Liver (tissue), 9 donors: ENCODE data around the gene ROR1. TPM values are rescaled to one million over a fixed set of nuclear protein-coding genes. Genes with fewer than 3 reads are reported as not detected.

Source experiments
- DNase-seq: peaks from one replicate; pipeline ENCODE4 v3.0.0-alpha.2; 2017; ENCODE audit warnings: low spot score
- H3K27ac ChIP-seq, 2 donors: one replicate each; pipeline ENCODE4 v1.7.0; 2013; ENCODE audit warnings: inconsistent platforms in 2 of 2, low read length in 2 of 2, control low read depth in 1 of 2, low read depth in 1 of 2, mild to moderate bottlenecking in 1 of 2
- H3K27me3 ChIP-seq, 4 donors: one replicate each; pipeline versions ENCODE4 v1.6.1 to v1.7.0; 2013; ENCODE audit warnings: low read length in 3 of 4, inconsistent platforms in 1 of 4, mild to moderate bottlenecking in 1 of 4, moderate library complexity in 1 of 4; ENCODE audit not compliant: control insufficient read depth in 4 of 4, insufficient read depth in 4 of 4
- H3K36me3 ChIP-seq, 4 donors: one replicate each; pipeline versions ENCODE4 v1.6.1 to v1.7.0; 2013; ENCODE audit warnings: low read length in 3 of 4, mild to moderate bottlenecking in 3 of 4, low read depth in 1 of 4, moderate library complexity in 1 of 4; ENCODE audit not compliant: control insufficient read depth in 4 of 4, insufficient read depth in 3 of 4
- H3K4me1 ChIP-seq, 4 donors: one replicate each; pipeline versions ENCODE4 v1.6.1 to v1.7.0; 2013; ENCODE audit warnings: low read length in 3 of 4, mild to moderate bottlenecking in 3 of 4, moderate library complexity in 1 of 4; ENCODE audit not compliant: control insufficient read depth in 4 of 4, insufficient read depth in 4 of 4
- H3K4me3 ChIP-seq, 3 donors: one replicate each; pipeline versions ENCODE4 v1.6.1 to v1.7.0; 2013; ENCODE audit warnings: low read length in 3 of 3, control low read depth in 1 of 3, low read depth in 1 of 3, mild to moderate bottlenecking in 1 of 3
- H3K9ac ChIP-seq, 2 donors: one replicate each; pipeline ENCODE4 v1.7.0; 2013; ENCODE audit warnings: low read length in 2 of 2, mild to moderate bottlenecking in 2 of 2, moderate library complexity in 2 of 2, control low read depth in 1 of 2, low read depth in 1 of 2
- H3K9me3 ChIP-seq, 4 donors: one replicate each; pipeline versions ENCODE4 v1.6.1 to v1.7.0; 2013; ENCODE audit warnings: low read length in 3 of 4; ENCODE audit not compliant: control insufficient read depth in 4 of 4
- ATF3 ChIP-seq: IDR thresholded peaks from 2 replicates; pipeline ENCODE4 v1.6.1; 2016; ENCODE audit warnings: antibody characterized with exemption
- CTCF ChIP-seq: fragments of 150-350 bp; IDR thresholded peaks from 2 replicates; pipeline ENCODE4 v1.5.1; 2017; ENCODE audit warnings: improper control_type of control experiment, low read depth, low read length; ENCODE audit not compliant: missing input control
- EGR1 ChIP-seq, 2 donors: IDR thresholded peaks; 2 replicates each; pipeline ENCODE4 v1.6.1; 2016 to 2018; ENCODE audit warnings: antibody characterized with exemption in 2 of 2, low read depth in 2 of 2
- FOXA1 ChIP-seq: IDR thresholded peaks from 2 replicates; pipeline ENCODE4 v1.6.1; 2016; ENCODE audit warnings: antibody characterized with exemption
- FOXA2 ChIP-seq: IDR thresholded peaks from 2 replicates; pipeline ENCODE4 v1.6.1; 2016; ENCODE audit warnings: antibody characterized with exemption
- GABPA ChIP-seq, 2 donors: IDR thresholded peaks in 1 of 2; conservative IDR thresholded peaks in 1 of 2; 2 replicates each; pipeline ENCODE4 v1.6.1; 2016; ENCODE audit warnings: antibody characterized with exemption in 2 of 2, mild to moderate bottlenecking in 1 of 2, moderate library complexity in 1 of 2
- HNF4A ChIP-seq, 2 donors: conservative IDR thresholded peaks; 2 replicates each; pipeline ENCODE4 v1.6.1; 2016; ENCODE audit warnings: antibody characterized with exemption in 2 of 2, mild to moderate bottlenecking in 2 of 2
- HNF4G ChIP-seq: IDR thresholded peaks from 2 replicates; pipeline ENCODE4 v1.6.1; 2016; ENCODE audit warnings: antibody characterized with exemption
- JUND ChIP-seq, 2 donors: IDR thresholded peaks; 2 replicates each; pipeline ENCODE4 v1.6.1; 2016; ENCODE audit warnings: antibody characterized with exemption in 2 of 2
- MAX ChIP-seq: IDR thresholded peaks from 2 replicates; pipeline ENCODE4 v1.6.1; 2016; ENCODE audit warnings: antibody characterized with exemption
- NR2F2 ChIP-seq: IDR thresholded peaks from 2 replicates; pipeline ENCODE4 v1.6.1; 2016; ENCODE audit warnings: antibody characterized with exemption
- RAD21 ChIP-seq, 2 donors: IDR thresholded peaks; 2 replicates each; pipeline ENCODE4 v1.6.1; 2016; ENCODE audit warnings: antibody characterized with exemption in 2 of 2, mild to moderate bottlenecking in 2 of 2
- REST ChIP-seq: IDR thresholded peaks from 2 replicates; pipeline ENCODE4 v1.6.1; 2016; ENCODE audit warnings: antibody characterized with exemption, mild to moderate bottlenecking
- RXRA ChIP-seq, 2 donors: IDR thresholded peaks; 2 replicates each; pipeline ENCODE4 v1.6.1; 2017 to 2018; ENCODE audit warnings: antibody characterized with exemption in 2 of 2, mild to moderate bottlenecking in 1 of 2
- SP1 ChIP-seq: IDR thresholded peaks from 2 replicates; pipeline ENCODE4 v1.6.1; 2018; ENCODE audit warnings: antibody characterized with exemption, mild to moderate bottlenecking
- TAF1 ChIP-seq: conservative IDR thresholded peaks from 2 replicates; pipeline ENCODE4 v1.6.1; 2016; ENCODE audit warnings: antibody characterized with exemption, mild to moderate bottlenecking
- YY1 ChIP-seq: IDR thresholded peaks from 2 replicates; pipeline ENCODE4 v1.6.1; 2016; ENCODE audit warnings: antibody characterized with exemption, mild to moderate bottlenecking
- ZBTB33 ChIP-seq: IDR thresholded peaks from 2 replicates; pipeline ENCODE4 v1.6.1; 2016; ENCODE audit warnings: antibody characterized with exemption
- WGBS: extraction: QIAGEN DNeasy Blood & Tissue Kit; methylation state at CpG from one replicate; pipeline ENCODE4 v1.1.7; 2013; 5-methylcytosine and 5-hydroxymethylcytosine counted together
- polyA plus RNA-seq, 2 donors: library from polyadenylated mRNA; stranded (reverse) in 1 of 2; unstranded in 1 of 2; fragments of 200-250 nt in 1 of 2; fragments of >200 nt in 1 of 2; fragmentation: Nextera tagmentation in 1 of 2; extraction: Ambion mirVana in 1 of 2; gene quantifications; one replicate each; pipeline versions ENCODE4 v1.2.1 to v1.2.3, GENCODE V29; 2013 to 2015
- total RNA-seq, 2 donors: library from RNA; depleted of rRNA; stranded (reverse); fragments of >200 nt; gene quantifications; one replicate each; pipeline ENCODE4 v1.2.3, GENCODE V29; 2014
- donor health status: healthy.
- donor health status: healthy.
- donor health status: healthy.
- donor health status: healthy.
- donor health status: healthy.

Gene ROR1
- total and polyA plus RNA-seq, 4 donors: 0.15 to 0.98 (median 0.37) TPM

GRCh38 chr1:63982201-63982600 lies 208.4 kb downstream of the ROR1 start:
- H3K9me3 ChIP-seq: no peaks in the 10 kb centered on the region
- no peak overlapping the region for H3K4me3 ChIP-seq
- no peak overlapping the region for H3K27ac ChIP-seq
- no peak for DNase-seq
- no peaks in the 10 kb centered on the region for H3K4me1 ChIP-seq
- TF ChIP-seq RAD21 (IDR thresholded peaks at IDR 0.05) (no peak), TAF1 (no peak), HNF4A (conservative IDR thresholded peaks at IDR 0.05) (no peak), SP1 (no peak), NR2F2 (no peak), RXRA (IDR thresholded peaks at IDR 0.05) (no peak), GABPA (IDR thresholded peaks at IDR 0.05 in 1 of 2, conservative IDR thresholded peaks at IDR 0.05 in 1 of 2) (no peak), MAX (no peak), YY1 (no peak), HNF4G (no peak), ATF3 (no peak), CTCF (no peak), FOXA1 (no peak), ZBTB33 (no peak), JUND (IDR thresholded peaks at IDR 0.05) (no peak), EGR1 (IDR thresholded peaks at IDR 0.05; ENCODE audit: low read depth in 2 of 2) (no peak), FOXA2 (no peak)
- no peak overlapping the region for H3K9ac ChIP-seq
- 89% methylated on average over 3 of the region's 3 CpGs for WGBS
- no peaks in the 10 kb centered on the region for H3K27me3 ChIP-seq
- H3K36me3 ChIP-seq: no peaks in the 10 kb centered on the region

- no peak for DNase-seq
- no peaks in the 10 kb centered on the region for H3K4me1 ChIP-seq
- whole genome bisulfite sequencing: 69% methylated on average over 7 of the region's 7 CpGs
- no peaks in the 10 kb centered on the region for H3K9me3 ChIP-seq
- H3K27ac ChIP-seq: no peak overlapping the region
- TF ChIP-seq MAX (no peak), HNF4A (conservative IDR thresholded peaks at IDR 0.05) (no peak), ZBTB33 (no peak), SP1 (no peak), REST (no peak), YY1 (no peak), CTCF (no peak)
- no peaks in the 10 kb centered on the region for H3K36me3 ChIP-seq
- H3K27me3 ChIP-seq: no peaks in the 10 kb centered on the region
- H3K9ac ChIP-seq: no peak overlapping the region
- no peak overlapping the region for H3K4me3 ChIP-seq
Measured at GRCh38 chr1:63983391-63984256, 209.8 kb downstream of the ROR1 start.
